ENCODE measurements around the gene AGFG1. TPM values are rescaled to one million over a fixed set of nuclear protein-coding genes. Genes with fewer than 3 reads are reported as not detected.

The AGFG1 gene
- total and polyA plus RNA-seq, 5 donors = 21.5 to 65.3 (median 50.3) TPM

DNA sequence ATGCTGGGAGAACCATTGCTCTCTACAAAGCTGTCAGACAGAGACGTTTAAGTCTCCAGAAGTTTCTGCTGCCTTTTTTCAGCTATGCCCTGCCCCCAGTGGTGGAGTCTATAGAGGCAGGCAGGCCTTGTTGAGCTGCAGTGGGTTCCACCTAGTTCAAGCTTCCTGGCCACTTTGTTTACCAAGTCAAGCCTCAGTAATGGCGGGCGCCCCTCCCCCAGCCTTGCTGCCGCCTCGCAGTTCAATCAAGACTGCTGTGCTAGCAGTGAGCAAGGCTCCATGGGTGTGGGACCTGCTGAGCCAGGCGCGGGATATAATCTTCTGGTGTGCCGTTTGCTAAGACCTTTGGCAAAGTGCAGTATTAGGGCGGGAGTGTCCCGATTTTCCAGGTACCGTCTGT lies 74.0 kb downstream of the AGFG1 start:
- Histone ChIP-seq H3K27me3 (ENCODE audit: control insufficient read depth, insufficient read depth) (no peaks in the 10 kb centered on the region), H3K4me1 (ENCODE audit: control insufficient read depth, insufficient read depth, low read length) (no peaks in the 10 kb centered on the region), H3K27ac (ENCODE audit: low read length) (no peak overlapping the region), H3K4me3 (ENCODE audit: low read length) (no peak overlapping the region), H3K9me3 (ENCODE audit: control insufficient read depth, low read length) (no peaks in the 10 kb centered on the region)
- WGBS = 98% methylated on average over 11 of the region's 11 CpGs
- DNase-seq = peak in 2 of 3 donors; percentile 31 to 36
- intact Hi-C loops (cut with DNase I) = no loop called here
- no peak for ATAC-seq

DNA sequence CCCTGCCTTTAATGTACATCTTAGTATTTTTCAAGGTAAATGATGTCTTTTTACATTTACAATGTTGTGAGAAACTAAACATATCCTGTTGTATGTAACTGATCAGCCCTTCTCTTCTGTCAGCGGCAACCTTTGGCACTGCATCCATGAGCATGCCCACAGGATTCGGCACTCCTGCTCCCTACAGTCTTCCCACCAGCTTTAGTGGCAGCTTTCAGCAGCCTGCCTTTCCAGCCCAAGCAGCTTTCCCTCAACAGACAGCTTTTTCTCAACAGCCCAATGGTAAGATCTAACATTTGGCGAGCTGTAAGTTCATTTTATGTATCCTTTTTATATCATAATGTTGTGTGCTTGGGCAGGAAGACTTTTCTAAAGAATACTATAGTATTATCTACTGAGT lies 79.9 kb downstream of the AGFG1 start:
- H3K27me3 ChIP-seq (ENCODE audit: control insufficient read depth, insufficient read depth) = no peaks in the 10 kb centered on the region
- WGBS = 95% methylated on average over 3 of the region's 3 CpGs
- H3K9me3 ChIP-seq (ENCODE audit: control insufficient read depth, low read length) = no peaks in the 10 kb centered on the region
- no peak for ATAC-seq
- no peak overlapping the region for H3K4me3 ChIP-seq (ENCODE audit: low read length)
- H3K27ac ChIP-seq (ENCODE audit: low read length) = no peak overlapping the region
- DNase-seq = peak in 1 of 3 donors; percentile 27
- no peaks in the 10 kb centered on the region for H3K4me1 ChIP-seq (ENCODE audit: control insufficient read depth, insufficient read depth, low read length)
- intact Hi-C loops (cut with DNase I) = no loop called here

DNA sequence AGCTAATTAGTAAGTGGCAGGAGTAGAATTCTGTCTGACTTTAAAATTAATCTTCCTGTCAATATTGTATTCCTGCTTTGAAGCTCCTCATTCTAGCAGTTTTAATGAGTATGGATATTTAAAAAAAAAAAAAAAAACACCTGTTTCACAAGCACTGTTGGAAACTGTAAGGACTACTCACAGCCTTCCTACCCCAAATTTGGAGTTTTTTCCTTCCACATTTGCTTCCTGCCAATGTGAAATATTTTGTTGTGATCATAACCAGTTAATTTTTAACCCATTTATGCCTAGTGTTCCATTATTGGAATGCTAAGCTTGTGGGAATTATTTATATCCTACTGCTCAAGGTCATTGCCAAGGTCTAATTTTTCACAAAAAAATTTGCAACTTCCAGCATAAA lies 90.6 kb downstream of the AGFG1 start:
- DNase-seq (no peak), ATAC-seq (no peak)
- Histone ChIP-seq H3K4me1 (ENCODE audit: control insufficient read depth, insufficient read depth, low read length) (peaks cover 1% of the 10 kb centered on the region), H3K9me3 (ENCODE audit: control insufficient read depth, low read length) (no peaks in the 10 kb centered on the region), H3K27ac (ENCODE audit: low read length) (no peak overlapping the region), H3K27me3 (ENCODE audit: control insufficient read depth, insufficient read depth) (no peaks in the 10 kb centered on the region), H3K4me3 (ENCODE audit: low read length) (no peak overlapping the region)
- intact Hi-C loops (cut with DNase I) = no loop called here

DNA sequence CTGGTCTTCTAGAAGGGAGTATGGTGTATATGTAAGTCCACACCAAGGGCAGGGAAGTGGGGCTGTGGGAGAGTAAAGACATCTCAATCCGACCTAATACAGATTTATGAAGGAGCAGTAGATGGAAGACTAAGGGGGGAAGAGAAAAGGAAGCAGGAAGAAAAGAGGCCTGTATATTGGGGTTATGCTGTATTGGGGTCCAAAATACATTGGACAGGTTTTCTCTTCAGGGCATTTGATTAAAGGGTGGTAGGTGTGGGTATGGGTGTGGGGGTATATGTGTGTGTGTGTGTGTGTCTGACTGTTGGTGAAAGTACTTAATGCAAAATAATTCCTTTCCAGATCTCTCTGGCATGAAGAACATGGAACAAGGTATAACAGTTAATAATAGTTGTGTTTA lies 93.1 kb downstream of the AGFG1 start:
- Histone ChIP-seq H3K27me3 (ENCODE audit: control insufficient read depth, insufficient read depth) (no peaks in the 10 kb centered on the region), H3K27ac (ENCODE audit: low read length) (no peak overlapping the region), H3K4me1 (ENCODE audit: control insufficient read depth, insufficient read depth, low read length) (peaks cover 1% of the 10 kb centered on the region), H3K9me3 (ENCODE audit: control insufficient read depth, low read length) (no peaks in the 10 kb centered on the region), H3K4me3 (ENCODE audit: low read length) (no peak overlapping the region)
- 100% methylated on average over 1 of the region's 1 CpG for WGBS
- intact Hi-C loops (cut with DNase I) = no loop called here
- no peak for DNase-seq
- ATAC-seq = no peak

DNA sequence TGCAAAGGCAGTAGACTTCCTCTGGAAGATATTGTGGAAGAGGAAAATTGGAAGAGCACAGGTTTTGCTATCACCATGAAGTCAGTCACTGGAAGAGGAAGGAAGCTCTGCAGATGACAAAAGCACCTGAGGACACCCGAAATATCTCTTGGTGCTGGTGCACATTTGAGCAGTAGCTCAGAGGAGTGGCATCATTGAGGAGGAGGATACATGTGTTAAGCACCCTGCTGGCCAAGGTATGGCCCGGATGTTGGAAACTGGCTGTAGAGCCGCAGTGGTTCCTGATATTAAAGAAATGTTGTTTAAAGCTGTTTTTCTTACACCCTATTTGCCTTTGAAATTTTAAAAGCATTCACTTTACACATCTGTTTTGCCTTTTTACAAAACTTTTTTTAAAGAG lies 94.1 kb downstream of the AGFG1 start:
- intact Hi-C loops (cut with DNase I) = no loop called here
- 75% methylated on average over 3 of the region's 3 CpGs for WGBS
- Histone ChIP-seq H3K9me3 (ENCODE audit: control insufficient read depth, low read length) (no peaks in the 10 kb centered on the region), H3K27me3 (ENCODE audit: control insufficient read depth, insufficient read depth) (no peaks in the 10 kb centered on the region), H3K4me3 (ENCODE audit: low read length) (no peak overlapping the region), H3K4me1 (ENCODE audit: control insufficient read depth, insufficient read depth, low read length) (peaks cover 1% of the 10 kb centered on the region), H3K27ac (ENCODE audit: low read length) (no peak overlapping the region)
- DNase-seq = no peak
- ATAC-seq = no peak

DNA sequence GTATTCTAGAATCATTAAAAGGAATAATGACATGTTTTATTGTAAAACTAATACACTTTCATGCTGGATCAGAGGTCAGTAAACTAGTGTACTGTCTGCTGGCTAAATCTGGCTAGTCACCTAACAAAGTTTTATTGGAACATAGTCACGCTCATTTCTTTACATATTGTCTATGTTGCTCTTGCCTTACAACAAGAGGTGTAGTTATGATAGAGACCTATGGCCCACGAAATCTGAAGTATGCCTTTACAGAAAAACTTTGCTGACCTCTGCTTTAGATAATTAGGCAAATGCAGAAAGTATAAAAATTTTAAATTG lies 96.9 kb downstream of the AGFG1 start:
- H3K4me1 ChIP-seq (ENCODE audit: control insufficient read depth, insufficient read depth, low read length) = peaks cover 1% of the 10 kb centered on the region
- DNase-seq (no peak), ATAC-seq (no peak)
- H3K4me3 ChIP-seq (ENCODE audit: low read length) = no peak overlapping the region
- H3K27me3 ChIP-seq (ENCODE audit: control insufficient read depth, insufficient read depth) = no peaks in the 10 kb centered on the region
- H3K9me3 ChIP-seq (ENCODE audit: control insufficient read depth, low read length) = no peaks in the 10 kb centered on the region
- H3K27ac ChIP-seq (ENCODE audit: low read length) = no peak overlapping the region
- intact Hi-C loops (cut with DNase I) = no loop called here
- WGBS = 91% methylated on average over 2 of the region's 2 CpGs

DNA sequence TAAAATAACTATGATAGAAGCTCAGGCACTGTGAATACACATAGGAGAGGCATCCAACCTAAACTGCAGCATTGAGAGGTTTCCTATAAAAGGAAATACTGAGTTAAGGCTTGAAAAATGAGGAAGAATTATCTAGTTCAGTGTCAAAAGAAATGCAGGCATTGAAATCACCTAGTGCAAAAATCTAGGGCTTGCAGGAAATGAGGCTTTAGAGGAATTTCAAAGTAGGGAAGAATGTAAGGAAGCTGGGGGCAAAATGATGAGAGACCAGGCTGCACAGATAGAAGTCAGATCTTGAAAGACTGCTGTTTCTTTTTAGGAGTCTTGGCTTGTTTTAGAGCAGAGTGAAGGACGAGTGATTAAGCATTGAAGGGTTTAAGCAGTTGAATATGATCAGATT lies 98.7 kb downstream of the AGFG1 start:
- H3K4me1 ChIP-seq (ENCODE audit: control insufficient read depth, insufficient read depth, low read length) = peaks cover 1% of the 10 kb centered on the region
- H3K9me3 ChIP-seq (ENCODE audit: control insufficient read depth, low read length) = no peaks in the 10 kb centered on the region
- intact Hi-C loops (cut with DNase I) = no loop called here
- WGBS = 34% methylated on average over 1 of the region's 1 CpG
- H3K27me3 ChIP-seq (ENCODE audit: control insufficient read depth, insufficient read depth) = no peaks in the 10 kb centered on the region
- ATAC-seq = no peak
- no peak overlapping the region for H3K4me3 ChIP-seq (ENCODE audit: low read length)
- no peak overlapping the region for H3K27ac ChIP-seq (ENCODE audit: low read length)
- no peak for DNase-seq

DNA sequence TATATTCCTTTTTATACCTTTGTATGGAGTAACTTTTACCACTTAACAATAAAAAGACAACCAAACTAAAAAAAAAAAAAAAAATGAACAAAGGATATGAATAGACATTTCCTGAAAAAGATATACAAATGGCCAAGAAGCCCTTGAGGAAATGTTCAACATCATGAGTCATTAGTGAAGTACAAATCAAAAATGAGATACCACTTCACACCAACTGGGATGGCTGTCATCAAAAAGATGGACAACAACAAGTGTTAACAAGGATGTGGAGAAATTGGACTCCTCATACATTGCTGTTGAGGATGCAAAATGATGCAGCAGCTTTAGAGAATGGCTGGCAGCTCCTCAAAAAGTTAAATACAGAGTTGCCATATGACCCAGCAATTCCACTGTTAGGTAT lies 104.2 kb downstream of the AGFG1 start:
- no peak overlapping the region for H3K4me3 ChIP-seq (ENCODE audit: low read length)
- H3K9me3 ChIP-seq (ENCODE audit: control insufficient read depth, low read length) = no peaks in the 10 kb centered on the region
- H3K27me3 ChIP-seq (ENCODE audit: control insufficient read depth, insufficient read depth) = no peaks in the 10 kb centered on the region
- ATAC-seq (no peak), DNase-seq (no peak)
- intact Hi-C loops (cut with DNase I) = no loop called here
- H3K4me1 ChIP-seq (ENCODE audit: control insufficient read depth, insufficient read depth, low read length) = no peaks in the 10 kb centered on the region
- H3K27ac ChIP-seq (ENCODE audit: low read length) = no peak overlapping the region

DNA sequence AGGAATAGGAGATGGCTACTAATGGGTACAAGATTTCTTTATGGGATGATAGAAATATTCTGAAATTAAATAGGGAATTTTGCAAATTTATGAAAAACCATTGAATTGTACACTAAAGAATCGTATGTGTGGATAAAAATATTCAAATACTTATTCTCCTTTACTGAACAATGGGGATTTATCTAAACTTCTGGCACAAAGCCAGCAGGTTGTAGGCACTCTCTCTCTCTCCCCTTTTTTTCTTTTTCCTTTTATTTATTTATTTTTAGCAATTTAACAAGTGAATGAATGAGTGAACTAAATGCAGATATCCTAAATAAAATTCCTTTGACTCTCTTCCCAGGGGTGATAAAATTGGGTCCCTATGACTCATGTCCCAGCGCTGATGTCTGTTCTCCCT lies 104.9 kb downstream of the AGFG1 start:
- 69% methylated on average over 2 of the region's 2 CpGs for WGBS
- no peak for DNase-seq
- Histone ChIP-seq H3K4me3 (ENCODE audit: low read length) (no peak overlapping the region), H3K9me3 (ENCODE audit: control insufficient read depth, low read length) (no peaks in the 10 kb centered on the region), H3K27ac (ENCODE audit: low read length) (no peak overlapping the region), H3K27me3 (ENCODE audit: control insufficient read depth, insufficient read depth) (no peaks in the 10 kb centered on the region), H3K4me1 (ENCODE audit: control insufficient read depth, insufficient read depth, low read length) (no peaks in the 10 kb centered on the region)
- intact Hi-C loops (cut with DNase I) = no loop called here
- no peak for ATAC-seq

DNA sequence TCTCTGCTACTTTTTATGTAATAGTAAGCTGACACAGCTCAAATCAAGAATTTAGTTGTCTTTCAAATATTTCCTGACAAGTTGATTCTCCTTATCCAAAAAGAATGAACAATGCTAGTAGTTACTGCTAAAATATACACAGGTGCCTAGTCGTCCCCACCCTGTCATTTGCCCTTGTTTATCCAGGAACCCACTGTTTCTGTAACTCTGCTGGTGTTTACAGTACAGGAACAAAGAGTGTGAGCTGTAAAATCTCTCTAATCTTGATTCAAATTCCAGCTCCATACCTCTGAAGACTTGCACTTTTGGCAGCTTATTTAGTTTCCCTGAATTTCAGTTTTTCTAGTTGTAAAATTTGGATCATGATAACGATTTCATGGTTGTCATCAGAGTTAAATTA lies 105.6 kb downstream of the AGFG1 start:
- Histone ChIP-seq H3K27me3 (ENCODE audit: control insufficient read depth, insufficient read depth) (peaks cover 3% of the 10 kb centered on the region), H3K9me3 (ENCODE audit: control insufficient read depth, low read length) (peaks cover 1% of the 10 kb centered on the region), H3K4me3 (ENCODE audit: low read length) (no peak overlapping the region), H3K4me1 (ENCODE audit: control insufficient read depth, insufficient read depth, low read length) (no peaks in the 10 kb centered on the region), H3K27ac (ENCODE audit: low read length) (no peak overlapping the region)
- no peak for DNase-seq
- WGBS = 48% methylated on average over 2 of the region's 2 CpGs
- ATAC-seq = no peak
- intact Hi-C loops (cut with DNase I) = no loop called here

DNA sequence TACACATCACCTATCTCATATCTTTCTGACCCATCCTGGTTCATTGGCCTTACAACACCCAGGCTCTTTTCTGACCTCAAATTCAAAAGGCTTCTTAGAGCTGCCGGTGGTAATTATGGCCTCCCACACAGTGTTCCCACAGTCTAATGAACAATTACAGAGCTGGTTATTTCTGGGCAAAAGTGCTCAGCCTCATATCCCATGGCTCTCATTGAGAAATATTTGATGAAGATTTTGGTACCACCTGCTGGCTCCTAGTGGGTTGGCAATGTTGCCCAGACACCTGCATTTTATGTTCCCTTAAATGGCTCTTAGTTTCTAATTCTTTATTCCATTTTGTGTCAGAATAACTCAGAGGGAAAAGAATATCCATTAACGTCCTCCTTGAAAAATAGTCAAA lies 106.7 kb downstream of the AGFG1 start:
- Histone ChIP-seq H3K9me3 (ENCODE audit: control insufficient read depth, low read length) (peaks cover 1% of the 10 kb centered on the region), H3K27ac (ENCODE audit: low read length) (no peak overlapping the region), H3K4me3 (ENCODE audit: low read length) (no peak overlapping the region), H3K4me1 (ENCODE audit: control insufficient read depth, insufficient read depth, low read length) (no peaks in the 10 kb centered on the region), H3K27me3 (ENCODE audit: control insufficient read depth, insufficient read depth) (peaks cover 3% of the 10 kb centered on the region)
- DNase-seq (no peak), ATAC-seq (no peak)
- intact Hi-C loops (cut with DNase I) = no loop called here
- 62% methylated on average over 2 of the region's 2 CpGs for WGBS

DNA sequence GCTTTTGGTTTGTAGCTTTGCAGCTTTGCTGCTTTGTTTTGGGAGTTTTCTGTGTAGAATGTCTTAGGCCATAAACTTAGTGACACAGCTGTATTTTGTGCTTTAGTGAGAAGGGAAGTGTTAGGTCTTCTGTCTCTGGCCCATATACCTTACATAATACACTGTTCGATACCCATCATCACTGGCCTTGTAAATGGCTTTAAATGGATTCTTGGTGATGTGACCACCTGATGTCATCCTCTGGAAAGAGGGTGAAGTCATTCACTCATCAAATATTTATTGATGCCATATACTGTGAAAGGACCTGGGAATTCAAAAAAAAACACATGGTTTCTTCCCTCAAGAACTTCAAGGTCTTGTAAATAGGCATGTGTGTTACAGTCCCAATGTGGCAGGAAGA lies 107.8 kb downstream of the AGFG1 start:
- no peak for ATAC-seq
- Histone ChIP-seq H3K27me3 (ENCODE audit: control insufficient read depth, insufficient read depth) (peaks cover 3% of the 10 kb centered on the region), H3K9me3 (ENCODE audit: control insufficient read depth, low read length) (peaks cover 1% of the 10 kb centered on the region), H3K4me1 (ENCODE audit: control insufficient read depth, insufficient read depth, low read length) (no peaks in the 10 kb centered on the region), H3K27ac (ENCODE audit: low read length) (no peak overlapping the region), H3K4me3 (ENCODE audit: low read length) (no peak overlapping the region)
- 96% methylated on average over 1 of the region's 1 CpG for WGBS
- no peak for DNase-seq
- intact Hi-C loops (cut with DNase I) = no loop called here
